CD14-positive monocyte (primary cell): ENCODE results near the gene NBEA. TPM values are rescaled to one million over a fixed set of nuclear protein-coding genes. Genes with fewer than 3 reads are reported as not detected.

Experiments
- DNase-seq, 3 donors: peaks; one replicate each; pipeline ENCODE4 v3.0.0-alpha.2; 2011 to 2022
- H2AFZ ChIP-seq: 2 replicates; pipeline ENCODE4 v1.6.0; 2012; ENCODE audit warnings: mild to moderate bottlenecking, low read depth, low read length, inconsistent platforms; ENCODE audit not compliant: insufficient read depth, poor library complexity, severe bottlenecking
- H3K27ac ChIP-seq, 2 donors: 1 replicate in 1 of 2; 2 replicates in 1 of 2; pipeline ENCODE4 v1.5.1; 2012 to 2013; ENCODE audit warnings: low read length in 2 of 2, control low read depth in 1 of 2, inconsistent platforms in 1 of 2, low read depth in 1 of 2, mild to moderate bottlenecking in 1 of 2
- H3K27me3 ChIP-seq, 2 donors: one replicate each; pipeline versions ENCODE4 v1.6.0 to v1.6.1; 2011 to 2013; ENCODE audit warnings: low read length in 2 of 2; ENCODE audit not compliant: control insufficient read depth in 2 of 2, insufficient read depth in 2 of 2
- H3K36me3 ChIP-seq, 2 donors: replicated peaks in 1 of 2; 1 replicate in 1 of 2; 2 replicates in 1 of 2; pipeline versions ENCODE4 v1.5.1 to v1.6.1; 2012 to 2013; ENCODE audit warnings: low read length in 2 of 2, control low read depth in 1 of 2, inconsistent platforms in 1 of 2, mild to moderate bottlenecking in 1 of 2; ENCODE audit not compliant: insufficient read depth in 2 of 2, control insufficient read depth in 1 of 2
- H3K4me1 ChIP-seq, 2 donors: 1 replicate in 1 of 2; 2 replicates in 1 of 2; pipeline versions ENCODE4 v1.5.1 to v1.6.1; 2012 to 2013; ENCODE audit warnings: low read length in 2 of 2, control low read depth in 1 of 2, inconsistent platforms in 1 of 2, mild to moderate bottlenecking in 1 of 2, moderate library complexity in 1 of 2; ENCODE audit not compliant: insufficient read depth in 2 of 2, control insufficient read depth in 1 of 2
- H3K4me2 ChIP-seq: replicated peaks from 2 replicates; pipeline ENCODE3; 2012; ENCODE audit warnings: low read length, moderate library complexity, mild to moderate bottlenecking; ENCODE audit not compliant: poor library complexity, severe bottlenecking; ENCODE audit errors: extremely low read depth
- H3K4me3 ChIP-seq, 3 experiments: fragments of 200-600 bp in 1 of 3; sonication (generic) in 1 of 3; replicated peaks in 1 of 3; 1 replicate in 2 of 3; 2 replicates in 1 of 3; pipeline ENCODE4 v1.5.1; 2011 to 2013; ENCODE audit warnings: low read length in 3 of 3, mild to moderate bottlenecking in 3 of 3, control low read depth in 2 of 3, low read depth in 2 of 3, inconsistent platforms in 1 of 3, moderate library complexity in 1 of 3
- H3K79me2 ChIP-seq: 2 replicates; pipeline ENCODE4 v1.6.0; 2012; ENCODE audit warnings: mild to moderate bottlenecking, control low read depth, inconsistent platforms, low read length, moderate library complexity; ENCODE audit not compliant: insufficient read depth
- H3K9ac ChIP-seq: 2 replicates; pipeline ENCODE4 v1.6.0; 2017; ENCODE audit warnings: low read length, mild to moderate bottlenecking; ENCODE audit not compliant: insufficient read depth, poor library complexity, severe bottlenecking
- H3K9me3 ChIP-seq, 2 donors: replicated peaks in 1 of 2; 1 replicate in 1 of 2; 2 replicates in 1 of 2; pipeline versions ENCODE4 v1.5.1 to v1.6.1; 2012 to 2013; ENCODE audit warnings: low read length in 2 of 2, control low read depth in 1 of 2; ENCODE audit not compliant: control insufficient read depth in 1 of 2, insufficient read depth in 1 of 2
- H4K20me1 ChIP-seq: 2 replicates; pipeline ENCODE4 v1.6.0; 2012; ENCODE audit warnings: mild to moderate bottlenecking, low read length, control low read depth, moderate library complexity; ENCODE audit not compliant: insufficient read depth
- H3K27ac Mint-ChIP-seq, 7 donors: one replicate each; pipeline ENCODE4 v1.8.0; 2020; ENCODE audit warnings: mild to moderate bottlenecking in 7 of 7, mixed read lengths in 7 of 7, moderate library complexity in 6 of 7, inconsistent platforms in 2 of 7
- H3K27me3 Mint-ChIP-seq, 3 donors: one replicate each; pipeline ENCODE4 v1.8.0; 2021 to 2022; ENCODE audit warnings: low read depth in 3 of 3, mild to moderate bottlenecking in 3 of 3, mixed read lengths in 3 of 3, moderate library complexity in 3 of 3, inconsistent platforms in 1 of 3
- H3K36me3 Mint-ChIP-seq, 2 donors: one replicate each; pipeline ENCODE4 v1.8.0; 2020; ENCODE audit warnings: mixed read lengths in 2 of 2, inconsistent platforms in 1 of 2, mild to moderate bottlenecking in 1 of 2
- H3K4me1 Mint-ChIP-seq: one replicate; pipeline ENCODE4 v1.8.0; 2020; ENCODE audit warnings: mild to moderate bottlenecking, mixed read lengths
- H3K4me3 Mint-ChIP-seq, 2 donors: one replicate each; pipeline ENCODE4 v1.8.0; 2020; ENCODE audit warnings: mild to moderate bottlenecking in 2 of 2, mixed read lengths in 2 of 2, moderate library complexity in 1 of 2
- H3K9me3 Mint-ChIP-seq, 7 donors: one replicate each; pipeline ENCODE4 v1.8.0; 2020 to 2022; ENCODE audit warnings: mixed read lengths in 7 of 7, mild to moderate bottlenecking in 6 of 7, moderate library complexity in 6 of 7, inconsistent platforms in 2 of 7
- WGBS: methylation state at CpG from one replicate; pipeline ENCODE4 v1.1.5; 2013; ENCODE audit warnings: missing lambda C conversion rate; ENCODE audit not compliant: insufficient coverage; 5-methylcytosine and 5-hydroxymethylcytosine counted together
- intact Hi-C, 2 donors: fragments of 100-400 bp; cut with micrococcal nuclease; formaldehyde crosslinking; loops; one replicate each; pipeline versions ENCODE4 v1.15.0 to v1.15.1; 2023
- polyA plus RNA-seq, 3 donors: library from polyadenylated mRNA; depleted of rRNA in 1 of 3; unstranded in 2 of 3; stranded (reverse) in 1 of 3; fragments of 300-500 nt in 2 of 3; fragments of >200 nt in 1 of 3; fragmentation: Illumina TruSeq in 2 of 3; gene quantifications; 1 replicate in 2 of 3; 2 replicates in 1 of 3; pipeline ENCODE4 v1.2.3, GENCODE V29; 2012 to 2021
- TF ChIP-seq, protein P1 (sequence below): fragments of 200-600 bp; IDR thresholded peaks from one replicate; pipeline ENCODE4 v1.8.0; 2022; ENCODE audit warnings: antibody characterized with exemption, mild to moderate bottlenecking

Gene NBEA
- polyA plus RNA-seq, 3 donors, result 0.03 to 0.23 (median 0.08) TPM

GRCh38 chr13:35716729-35717128 is 774.7 kb downstream of the NBEA start:
- Mint-ChIP-seq H3K36me3 (no peaks in the 10 kb centered on the region), H3K4me3 (no peak overlapping the region), H3K9me3 (peaks cover 0 to 4% (median 0%) of the 10 kb centered on the region in 7 donors), H3K27me3 (peaks cover 0 to 4% (median 0%) of the 10 kb centered on the region in 3 donors), H3K27ac (no peak overlapping the region), H3K4me1 (peaks cover 5% of the 10 kb centered on the region)
- H3K27ac ChIP-seq, result no peak overlapping the region
- no peaks in the 10 kb centered on the region for H4K20me1 ChIP-seq
- WGBS, result 93% methylated on average over 13 of the region's 15 CpGs
- no peak overlapping the region for H3K9ac ChIP-seq
- no peaks in the 10 kb centered on the region for H3K79me2 ChIP-seq
- no peaks in the 10 kb centered on the region for H3K36me3 ChIP-seq
- DNase-seq, result no peak
- no peak overlapping the region for H3K4me2 ChIP-seq
- intact Hi-C loops, result no loop called here
- TF ChIP-seq, protein P1, sequence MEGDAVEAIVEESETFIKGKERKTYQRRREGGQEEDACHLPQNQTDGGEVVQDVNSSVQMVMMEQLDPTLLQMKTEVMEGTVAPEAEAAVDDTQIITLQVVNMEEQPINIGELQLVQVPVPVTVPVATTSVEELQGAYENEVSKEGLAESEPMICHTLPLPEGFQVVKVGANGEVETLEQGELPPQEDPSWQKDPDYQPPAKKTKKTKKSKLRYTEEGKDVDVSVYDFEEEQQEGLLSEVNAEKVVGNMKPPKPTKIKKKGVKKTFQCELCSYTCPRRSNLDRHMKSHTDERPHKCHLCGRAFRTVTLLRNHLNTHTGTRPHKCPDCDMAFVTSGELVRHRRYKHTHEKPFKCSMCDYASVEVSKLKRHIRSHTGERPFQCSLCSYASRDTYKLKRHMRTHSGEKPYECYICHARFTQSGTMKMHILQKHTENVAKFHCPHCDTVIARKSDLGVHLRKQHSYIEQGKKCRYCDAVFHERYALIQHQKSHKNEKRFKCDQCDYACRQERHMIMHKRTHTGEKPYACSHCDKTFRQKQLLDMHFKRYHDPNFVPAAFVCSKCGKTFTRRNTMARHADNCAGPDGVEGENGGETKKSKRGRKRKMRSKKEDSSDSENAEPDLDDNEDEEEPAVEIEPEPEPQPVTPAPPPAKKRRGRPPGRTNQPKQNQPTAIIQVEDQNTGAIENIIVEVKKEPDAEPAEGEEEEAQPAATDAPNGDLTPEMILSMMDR, result no peak
- no peaks in the 10 kb centered on the region for H3K27me3 ChIP-seq
- no peaks in the 10 kb centered on the region for H3K9me3 ChIP-seq
- no peak overlapping the region for H2AFZ ChIP-seq
- peaks cover 0 to 3% of the 10 kb centered on the region in 2 donors for H3K4me1 ChIP-seq
- no peak overlapping the region for H3K4me3 ChIP-seq

DNA sequence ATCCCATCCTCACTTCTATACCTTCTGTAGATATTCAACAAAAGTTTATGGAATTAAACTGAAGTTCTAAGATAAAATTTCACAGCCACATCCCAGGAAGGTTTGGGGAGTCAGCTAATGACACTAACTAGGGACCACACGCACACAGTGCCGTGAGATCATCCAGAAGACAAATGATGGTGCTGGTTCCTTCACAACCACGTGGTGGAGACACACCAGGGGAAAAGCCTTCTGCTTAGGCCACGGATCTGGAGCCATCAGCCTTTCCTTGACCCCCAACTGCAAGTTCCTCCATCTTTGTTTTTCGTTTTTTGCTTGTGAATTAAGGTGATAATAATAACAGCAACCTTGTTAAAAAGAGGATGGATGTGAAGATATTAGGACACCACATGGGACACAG is 776.0 kb downstream of the NBEA start:
- H3K27ac Mint-ChIP-seq, result no peak overlapping the region

More for the DNA sequence above, 776.0 kb downstream of the NBEA start:
- H3K4me1 Mint-ChIP-seq, result peaks cover 10% of the 10 kb centered on the region
- Histone ChIP-seq H3K9me3 (no peaks in the 10 kb centered on the region), H4K20me1 (no peaks in the 10 kb centered on the region), H3K79me2 (no peaks in the 10 kb centered on the region), H3K9ac (no peak overlapping the region), H3K36me3 (no peaks in the 10 kb centered on the region), H3K4me2 (no peak overlapping the region), H2AFZ (no peak overlapping the region), H3K27me3 (no peaks in the 10 kb centered on the region), H3K27ac (no peak overlapping the region), H3K4me1 (peaks cover 0 to 3% of the 10 kb centered on the region in 2 donors), H3K4me3 (no peak overlapping the region)
- H3K36me3 Mint-ChIP-seq, result no peaks in the 10 kb centered on the region
- WGBS, result 100% methylated on average over 2 of the region's 5 CpGs
- no peak overlapping the region for H3K4me3 Mint-ChIP-seq
- no peaks in the 10 kb centered on the region for H3K9me3 Mint-ChIP-seq
- DNase-seq, result no peak
- peaks cover 2 to 7% (median 2%) of the 10 kb centered on the region in 3 donors for H3K27me3 Mint-ChIP-seq
- TF ChIP-seq, protein P1, result no peak
- intact Hi-C loops, result no loop called here
